H1 (cell line): ENCODE measurements around the gene WDFY1. TPM values are rescaled to one million over a fixed set of nuclear protein-coding genes. Genes with fewer than 3 reads are reported as not detected.

ENCODE experiments used
- CHD2 ChIP-seq: IDR thresholded peaks from 2 replicates; pipeline ENCODE4 v1.6.1; 2012; ENCODE audit warnings: low read length, improper control_type of control experiment
- CHD7 ChIP-seq: fragments of 300-600 bp; sonication (generic); IDR thresholded peaks from 2 replicates; pipeline ENCODE4 v1.7.1; 2012; ENCODE audit warnings: low read length, moderate library complexity, mild to moderate bottlenecking, inconsistent platforms; ENCODE audit not compliant: insufficient replicate concordance
- EZH2 ChIP-seq: fragments of 200-600 bp; sonication (generic); IDR thresholded peaks from 2 replicates; pipeline ENCODE4 v1.7.1; 2012; ENCODE audit warnings: low read depth, mild to moderate bottlenecking, moderate library complexity, low read length, inconsistent platforms; ENCODE audit not compliant: severe bottlenecking
- FOSL1 ChIP-seq: IDR thresholded peaks from 2 replicates; pipeline ENCODE4 v1.6.1; 2011; ENCODE audit warnings: mild to moderate bottlenecking, low read depth, low read length, moderate library complexity; ENCODE audit not compliant: insufficient read depth
- HDAC6 ChIP-seq: IDR thresholded peaks from one replicate; pipeline ENCODE4 v1.7.1; 2012; ENCODE audit warnings: low read depth, mild to moderate bottlenecking, inconsistent platforms, low read length, moderate library complexity
- JUN ChIP-seq: IDR thresholded peaks from 2 replicates; pipeline ENCODE4 v1.6.1; 2011; ENCODE audit warnings: low read depth, mild to moderate bottlenecking, improper control_type of control experiment, low read length
- KDM5A ChIP-seq: fragments of 200-600 bp; IDR thresholded peaks from 2 replicates; pipeline ENCODE4 v1.7.1; 2012; ENCODE audit warnings: mild to moderate bottlenecking, low read length, inconsistent platforms, mixed read lengths
- MAFK ChIP-seq: IDR thresholded peaks from 2 replicates; pipeline ENCODE4 v1.6.1; 2012; ENCODE audit warnings: low read depth, mild to moderate bottlenecking, improper control_type of control experiment, low read length
- NANOG ChIP-seq: IDR thresholded peaks from 2 replicates; pipeline ENCODE4 v1.6.1; 2011; ENCODE audit warnings: low read length, low read depth, mild to moderate bottlenecking, inconsistent platforms; ENCODE audit not compliant: insufficient read depth, poor library complexity, severe bottlenecking
- POLR2AphosphoS5 ChIP-seq: IDR thresholded peaks from 2 replicates; pipeline ENCODE4 v1.6.1; 2011; ENCODE audit warnings: low read depth, low read length
- polyA plus RNA-seq, 7 experiments: library from polyadenylated mRNA; depleted of rRNA in 3 of 7; stranded (reverse) in 5 of 7; unstranded in 2 of 7; fragments of >200 nt in 5 of 7; fragments of 200-250 nt in 2 of 7; gene quantifications; 1 replicate in 5 of 7; 2 replicates in 1 of 7; 4 replicates in 1 of 7; pipeline versions ENCODE4 v1.2.1 to v1.2.3, GENCODE V29; 2011 to 2013; ENCODE audit warnings: missing spikeins in 2 of 7, mixed read lengths in 2 of 7
- total RNA-seq: library from RNA; stranded (reverse); fragmentation: NEBNext Ultra II Directional; extraction: Animal tissue kit (Norgen Biotek cat#: 25700); gene quantifications from 2 replicates; pipeline ENCODE4 v1.2.1, GENCODE V29; 2021

Gene WDFY1
- total and polyA plus RNA-seq, 2 of the 8 experiments (the other 6 are each of a cell fraction or from before 2014, with no cell fraction given): 68.4 to 94.7 TPM

- TF ChIP-seq CHD7 (peak; percentile 61), POLR2AphosphoS5 (no peak), NANOG (peak; percentile 58), JUN (no peak), FOSL1 (no peak), CHD2 (no peak), KDM5A (no peak), HDAC6 (no peak), EZH2 (no peak), MAFK (no peak)
Measured at GRCh38 chr2:223937535-223937934, 7.6 kb downstream of the WDFY1 start (continued).
